Suprapubic skin (tissue), 3 donors: ENCODE measurements around the gene EME2.

Experiments used
- CTCF ChIP-seq, 2 donors: fragments of 200-600 bp in 1 of 2; fragments of 450-650 bp in 1 of 2; sonication (generic) in 1 of 2; IDR thresholded peaks; one replicate each; pipeline ENCODE4 v1.5.1; 2016 to 2019; ENCODE audit warnings: antibody characterized with exemption in 2 of 2, mild to moderate bottlenecking in 1 of 2, moderate library complexity in 1 of 2
- POLR2A ChIP-seq, 2 donors: fragments of 450-650 bp; IDR thresholded peaks; one replicate each; pipeline ENCODE4 v1.6.1; 2017; ENCODE audit warnings: antibody characterized with exemption in 2 of 2, mild to moderate bottlenecking in 2 of 2, moderate library complexity in 2 of 2

- TF ChIP-seq CTCF (IDR thresholded peaks at IDR 0.05) (no peak), POLR2A (IDR thresholded peaks at IDR 0.05) (no peak)
These were observed 23.2 kb upstream of the EME2 start for GRCh38 chr16:1749152-1750117.
